ENCODE measurements around the gene SMIM3. TPM values are rescaled to one million over a fixed set of nuclear protein-coding genes. Genes with fewer than 3 reads are reported as not detected.

The SMIM3 gene
- total and polyA plus RNA-seq, 2 of the 13 experiments (the other 11 are each of a cell fraction or from before 2014, with no cell fraction given) = 11.6 to 96.7 TPM

DNA sequence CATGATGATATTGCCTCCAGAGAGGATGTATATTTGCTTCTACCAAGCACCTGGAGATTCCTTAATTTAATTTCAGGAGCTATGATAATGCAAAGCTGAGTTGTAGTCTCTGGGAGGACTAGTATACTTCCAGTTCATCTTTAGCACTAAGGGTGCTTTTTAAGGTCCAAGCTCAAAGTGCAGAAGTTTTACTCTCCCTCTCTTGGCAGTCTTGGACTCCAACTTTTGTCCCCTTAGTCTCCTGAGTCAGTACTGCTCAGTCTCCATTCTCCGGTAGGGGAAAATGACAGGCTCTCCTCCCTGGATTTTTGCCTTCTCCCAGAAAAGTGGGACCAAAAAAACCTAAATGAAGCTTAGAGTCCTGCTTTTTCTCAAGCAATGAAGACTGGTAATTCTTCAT, 8.3 kb downstream of the SMIM3 start:
- no peaks in the 10 kb centered on the region for H3K9me3 ChIP-seq (ENCODE audit: low read length)
- H3K36me3 ChIP-seq (replicated peaks in 1 of 2; ENCODE audit: control insufficient read depth in 1 of 2, insufficient read depth in 2 of 2, low read length in 2 of 2) = peaks cover 4 to 6% of the 10 kb centered on the region in 2 experiments; a peak in 4 of 5 replicates
- in situ Hi-C loops (cut with HindIII; ENCODE audit: extremely low pct_ligation_motif_present, low pct_unique_long_range_greater_than_20kb) = no loop called here
- no peak overlapping the region for H2AFZ ChIP-seq (ENCODE audit: low read length)
- no peak for TF ChIP-seq ZNF230 (CRISPR knock-in tag; IDR thresholded peaks at IDR 0.05)
- no peak for TF ChIP-seq SP5 (CRISPR knock-in tag; IDR thresholded peaks at IDR 0.05; ENCODE audit: borderline replicate concordance, low read depth)
- no peak for TF ChIP-seq GRHL1 (CRISPR knock-in tag; conservative IDR thresholded peaks at IDR 0.05)
- TF ChIP-seq ZNF337 (CRISPR knock-in tag; IDR thresholded peaks at IDR 0.05; ENCODE audit: borderline replicate concordance, low read depth) = no peak
- no peak for TF ChIP-seq SAP130 (CRISPR knock-in tag; IDR thresholded peaks at IDR 0.05; ENCODE audit: low read depth)
- no peak for TF ChIP-seq MAF1 (CRISPR knock-in tag; IDR thresholded peaks at IDR 0.05; ENCODE audit: borderline replicate concordance)
- no peak for TF ChIP-seq HDAC1 (CRISPR knock-in tag; IDR thresholded peaks at IDR 0.05)
- no peak for TF ChIP-seq EEA1 (CRISPR knock-in tag; IDR thresholded peaks at IDR 0.05; ENCODE audit: borderline replicate concordance)
- no peak for TF ChIP-seq DPF2 (CRISPR knock-in tag; IDR thresholded peaks at IDR 0.05; ENCODE audit: borderline replicate concordance, low read depth)
- no peak for TF ChIP-seq ATF3 (CRISPR knock-in tag; IDR thresholded peaks at IDR 0.05)
- TF ChIP-seq CHD2 (IDR thresholded peaks at IDR 0.05; ENCODE audit: low read depth, low read length) = no peak
- TF ChIP-seq MED13 (CRISPR knock-in tag; IDR thresholded peaks at IDR 0.05) = no peak
- no peak for TF ChIP-seq HDAC2 (CRISPR knock-in tag; IDR thresholded peaks at IDR 0.05)
- no peak for TF ChIP-seq ZNF7 (CRISPR knock-in tag; IDR thresholded peaks at IDR 0.05)
- no peak for TF ChIP-seq ZNF740 (CRISPR knock-in tag; IDR thresholded peaks at IDR 0.05)
- no peak for TF ChIP-seq ISX (CRISPR knock-in tag; conservative IDR thresholded peaks at IDR 0.05)
- TF ChIP-seq USF2 (IDR thresholded peaks at IDR 0.05; ENCODE audit: low read depth, low read length) = no peak
- TF ChIP-seq USF2 (CRISPR knock-in tag; IDR thresholded peaks at IDR 0.05; ENCODE audit: borderline replicate concordance) = no peak
- no peak overlapping the region for H3K9ac ChIP-seq (ENCODE audit: insufficient read depth, low read depth, low read length)
- peaks cover 74% of the 10 kb centered on the region for H3K4me1 ChIP-seq (ENCODE audit: insufficient read depth, low read length)
- no TSS peak for BruUV-seq (replicated peaks)
- ChIA-PET CTCF (ENCODE audit: low intra/inter-chr PET ratio, low total read pairs) (no interaction called here), POLR2A (interaction anchor here (1.3 to 1.5 kb wide), 2 partner anchors 8 to 28 kb away, joined by 5 to 6 read pairs; partner anchors contain the start of genes DCTN4 and SMIM3)
- ATAC-seq (no peak), FAIRE-seq (no peak), DNase-seq (ENCODE audit: low spot score) (no peak)
- no peaks in the 10 kb centered on the region for H3K27me3 ChIP-seq (ENCODE audit: control insufficient read depth in 1 of 2, insufficient read depth in 2 of 2, low read length in 2 of 2)
- 0 out of 2 replicates have a peak overlapping the region, but pooled peaks have one; percentile 14 for H3K4me2 ChIP-seq (ENCODE audit: low read depth, low read length)
- H3K27ac ChIP-seq (ENCODE audit: extremely low read length, insufficient read depth, low read length) = no peak overlapping the region
- peaks cover 90% of the 10 kb centered on the region for H3K79me2 ChIP-seq (ENCODE audit: insufficient read depth, low read length)
- no peak overlapping the region for H3K4me3 ChIP-seq (replicated peaks in 1 of 3; ENCODE audit: insufficient read depth in 1 of 3, low read depth in 2 of 3, low read length in 3 of 3)
- 100% methylated on average over 1 of the region's 1 CpG for WGBS (ENCODE audit: low lambda C conversion rate)
- intact Hi-C loops (cut with micrococcal nuclease; ENCODE audit: unreplicated experiment) = no loop called here
- peaks cover 10% of the 10 kb centered on the region for H4K20me1 ChIP-seq (ENCODE audit: insufficient read depth, low read length)

Measured in HepG2 (cell line).